GM21515 (cell line): Measurements from ENCODE around the gene SH3BGRL3.

Experiments used
- ATAC-seq: cut with Tn5 transposase; IDR thresholded peaks from one replicate; pipeline ENCODE4 v1.9.1; 2021; ENCODE audit not compliant: unreplicated experiment

The SH3BGRL3 gene

GRCh38 chr1:26277261-26277661, 2.6 kb upstream of the SH3BGRL3 start:
- no peak for ATAC-seq

GRCh38 chr1:26277719-26278118, 2.2 kb upstream of the SH3BGRL3 start:
- no peak for ATAC-seq

GRCh38 chr1:26278303-26278702, 1.6 kb upstream of the SH3BGRL3 start:
- ATAC-seq = no peak

DNA sequence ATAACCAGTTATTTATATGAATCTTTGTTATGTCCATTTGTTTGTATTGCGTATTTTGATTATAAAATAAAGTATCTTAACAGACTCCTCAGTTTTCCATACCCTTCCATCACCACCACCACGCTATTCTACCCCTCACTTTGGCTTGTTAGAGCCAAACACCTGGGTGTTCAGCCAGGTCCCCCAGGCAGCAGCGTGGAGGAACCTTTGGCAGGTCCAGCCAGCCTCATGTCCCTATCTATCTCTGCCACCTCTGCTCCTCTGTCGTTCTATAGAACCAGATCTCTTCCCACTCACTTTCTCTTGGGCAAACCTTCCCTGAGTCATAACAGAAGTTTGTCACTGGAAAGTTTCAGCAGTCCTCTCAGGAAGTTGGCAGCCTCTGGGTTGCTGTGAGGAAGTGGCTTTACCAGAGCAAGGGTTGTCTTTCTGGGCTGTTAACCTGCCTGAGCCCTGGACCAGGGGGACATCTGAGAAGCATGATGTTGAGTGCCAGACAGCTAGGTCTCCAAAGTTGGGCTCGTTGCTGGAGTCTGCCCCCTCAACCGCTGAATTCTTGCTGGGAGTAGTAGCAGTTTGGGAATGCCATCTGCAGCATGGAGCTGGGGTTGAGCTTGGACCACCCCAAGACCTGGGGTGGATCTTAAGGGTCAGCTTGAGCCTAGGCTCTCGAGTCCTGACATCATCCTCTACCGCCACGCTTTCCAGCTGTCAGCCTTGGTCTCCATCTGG, 996 bp upstream of the SH3BGRL3 start:
- no peak for ATAC-seq

DNA sequence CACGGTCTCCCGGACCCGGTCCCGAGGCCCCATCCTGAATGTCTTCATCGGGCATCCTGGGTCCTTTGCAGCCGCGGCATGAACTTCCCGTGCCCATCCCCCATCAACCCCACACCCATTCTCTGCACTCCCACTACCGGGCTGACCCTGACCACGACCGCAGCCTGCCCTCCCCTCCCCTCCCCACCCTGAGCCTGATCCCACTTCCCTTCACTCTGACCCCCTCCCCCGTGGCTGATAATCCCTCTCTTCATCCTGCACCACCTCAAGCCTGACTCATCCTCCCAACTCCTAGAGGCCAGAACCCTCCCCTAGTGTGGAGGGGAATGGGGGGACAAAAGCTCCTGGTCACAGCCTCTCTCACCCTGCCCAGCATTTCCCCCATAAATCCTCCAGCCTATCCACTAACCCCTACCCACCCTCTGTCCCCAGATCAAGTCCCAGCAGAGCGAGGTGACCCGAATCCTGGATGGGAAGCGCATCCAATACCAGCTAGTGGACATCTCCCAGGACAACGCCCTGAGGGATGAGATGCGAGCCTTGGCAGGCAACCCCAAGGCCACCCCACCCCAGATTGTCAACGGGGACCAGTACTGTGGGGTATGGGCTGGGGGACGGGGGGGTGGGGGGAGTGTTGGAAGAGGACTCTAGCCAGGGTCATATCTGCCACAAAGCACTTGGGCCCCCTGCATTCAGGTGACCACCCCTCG, 602 bp downstream of the SH3BGRL3 start:
- ATAC-seq = peak; percentile 2

DNA sequence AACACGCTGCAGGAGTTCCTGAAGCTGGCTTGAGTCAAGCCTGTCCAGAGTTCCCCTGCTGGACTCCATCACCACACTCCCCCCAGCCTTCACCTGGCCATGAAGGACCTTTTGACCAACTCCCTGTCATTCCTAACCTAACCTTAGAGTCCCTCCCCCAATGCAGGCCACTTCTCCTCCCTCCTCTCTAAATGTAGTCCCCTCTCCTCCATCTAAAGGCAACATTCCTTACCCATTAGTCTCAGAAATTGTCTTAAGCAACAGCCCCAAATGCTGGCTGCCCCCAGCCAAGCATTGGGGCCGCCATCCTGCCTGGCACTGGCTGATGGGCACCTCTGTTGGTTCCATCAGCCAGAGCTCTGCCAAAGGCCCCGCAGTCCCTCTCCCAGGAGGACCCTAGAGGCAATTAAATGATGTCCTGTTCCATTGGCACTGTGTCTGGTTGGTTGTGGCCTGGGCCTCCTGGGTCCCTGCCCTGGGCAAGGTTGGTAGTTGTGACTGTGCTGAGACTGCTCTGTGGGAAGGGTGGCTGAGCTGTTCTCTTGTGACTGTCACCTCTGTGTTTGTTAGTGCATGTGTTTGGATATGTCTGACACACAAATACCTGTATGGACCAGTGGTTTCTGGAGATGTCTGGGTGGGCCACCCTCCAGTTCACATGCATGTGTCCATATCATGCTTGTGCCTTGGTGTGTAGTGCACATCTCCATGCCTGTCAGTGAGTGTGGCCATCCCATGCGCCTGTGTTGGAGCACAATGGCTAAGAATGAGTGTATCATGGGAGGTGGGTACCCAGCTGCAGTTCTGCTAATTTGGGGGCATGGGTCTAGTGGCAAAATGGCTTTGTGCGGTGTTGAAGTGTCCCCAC, 1.4 kb downstream of the SH3BGRL3 start:
- ATAC-seq = no peak

GRCh38 chr1:26281971-26282370, 2.1 kb downstream of the SH3BGRL3 start:
- ATAC-seq = no peak

DNA sequence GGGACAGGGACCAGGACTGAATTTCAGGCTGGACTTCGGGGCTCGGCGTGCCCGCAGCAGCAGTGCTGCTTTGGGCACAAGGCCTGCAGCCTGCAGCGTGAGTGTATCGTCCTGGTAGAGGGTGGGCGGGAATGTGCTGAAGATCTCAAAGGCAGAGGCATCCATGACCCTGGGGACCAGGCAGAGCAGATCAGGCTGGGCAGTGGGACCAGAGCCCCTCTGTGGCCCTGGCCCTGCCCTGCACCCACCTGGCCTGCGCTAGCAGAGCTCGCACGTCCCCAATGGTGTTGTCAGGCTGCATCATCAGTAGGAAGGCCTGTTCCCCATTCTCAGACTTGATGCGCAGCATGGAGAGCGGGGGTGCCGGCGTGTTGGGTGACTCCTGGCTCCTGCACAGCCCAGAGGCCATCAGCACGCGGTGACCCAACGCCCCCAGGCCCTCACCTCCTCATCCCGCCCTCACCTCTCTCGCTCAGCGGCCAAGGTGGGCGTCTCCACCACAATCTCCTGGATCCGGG, 2.6 kb downstream of the SH3BGRL3 start:
- no peak for ATAC-seq

- no peak for ATAC-seq
Measured at GRCh38 chr1:26283279-26283853, 3.5 kb downstream of the SH3BGRL3 start.

- ATAC-seq = no peak
Measured at GRCh38 chr1:26283871-26284596, 4.1 kb downstream of the SH3BGRL3 start.

DNA sequence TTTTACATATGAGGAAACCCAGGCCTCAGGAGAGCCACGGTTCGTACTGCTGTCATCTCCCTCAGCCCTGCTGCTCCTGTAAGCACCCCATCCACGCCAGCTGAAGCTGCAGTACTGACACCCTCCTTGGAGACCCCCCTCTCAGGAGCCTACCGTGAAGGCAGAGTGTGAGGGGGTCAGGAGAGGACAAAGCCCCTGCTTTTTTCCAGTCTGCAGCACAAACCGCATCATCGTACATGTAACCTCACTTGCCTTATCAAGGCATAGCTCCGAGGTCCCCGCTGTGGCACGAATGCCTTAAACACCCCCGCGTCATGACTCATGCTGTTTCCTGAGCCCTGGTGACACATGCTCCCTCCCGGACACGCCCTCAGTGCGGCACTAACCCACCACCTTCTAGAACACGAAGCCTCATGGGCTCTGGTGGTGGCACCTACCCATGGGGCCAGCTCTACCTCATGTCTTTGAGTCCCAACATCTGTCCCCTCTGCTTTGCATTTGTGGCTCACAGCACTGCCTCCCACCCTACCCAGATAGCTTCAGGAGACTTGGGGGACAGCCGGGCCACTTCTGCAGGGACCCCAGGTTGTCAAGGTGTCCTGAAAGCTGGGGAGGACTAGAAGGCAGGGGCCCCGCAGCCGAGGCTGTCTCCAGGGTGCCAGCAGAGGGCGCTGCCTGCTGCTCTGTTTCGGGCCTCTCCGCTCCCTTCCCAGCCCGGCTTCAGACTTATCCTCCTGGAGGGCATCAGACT, 4.9 kb downstream of the SH3BGRL3 start:
- no peak for ATAC-seq

DNA sequence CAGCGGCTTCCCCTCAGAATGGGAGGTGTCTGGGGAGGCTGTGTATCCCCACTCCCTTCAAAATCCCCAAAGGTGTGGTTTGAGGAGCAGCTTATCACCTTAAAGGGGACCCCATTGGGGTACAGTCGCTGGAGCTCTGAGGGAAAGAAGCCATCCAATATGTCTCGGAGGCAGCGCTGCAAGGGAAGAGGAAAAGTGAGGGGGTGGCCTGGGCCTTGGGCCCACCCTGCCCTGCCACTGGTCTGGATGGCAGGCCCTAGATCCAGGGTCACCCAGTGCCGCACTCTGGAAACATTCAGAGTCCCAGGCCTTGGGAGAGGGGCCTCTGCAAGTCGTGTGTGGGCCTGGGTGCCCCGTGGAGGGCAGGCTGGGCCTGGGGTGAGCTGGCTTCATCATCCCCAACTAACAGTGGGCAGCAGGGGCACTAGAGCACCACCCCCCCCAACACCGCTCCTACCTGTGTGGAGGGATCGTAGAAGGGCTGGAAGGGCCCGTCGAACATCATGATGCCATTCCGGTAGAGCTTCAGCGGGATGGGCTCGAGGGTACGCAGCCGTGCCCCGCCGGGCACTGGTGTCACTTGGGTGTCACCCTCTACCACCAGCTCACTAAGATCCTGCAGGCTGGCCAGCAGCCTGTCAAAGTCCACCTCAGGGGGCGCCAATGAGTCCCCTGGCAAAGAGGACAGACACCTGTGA, 5.6 kb downstream of the SH3BGRL3 start:
- ATAC-seq = no peak

GRCh38 chr1:26286064-26286416, 6.2 kb downstream of the SH3BGRL3 start:
- ATAC-seq = no peak

DNA sequence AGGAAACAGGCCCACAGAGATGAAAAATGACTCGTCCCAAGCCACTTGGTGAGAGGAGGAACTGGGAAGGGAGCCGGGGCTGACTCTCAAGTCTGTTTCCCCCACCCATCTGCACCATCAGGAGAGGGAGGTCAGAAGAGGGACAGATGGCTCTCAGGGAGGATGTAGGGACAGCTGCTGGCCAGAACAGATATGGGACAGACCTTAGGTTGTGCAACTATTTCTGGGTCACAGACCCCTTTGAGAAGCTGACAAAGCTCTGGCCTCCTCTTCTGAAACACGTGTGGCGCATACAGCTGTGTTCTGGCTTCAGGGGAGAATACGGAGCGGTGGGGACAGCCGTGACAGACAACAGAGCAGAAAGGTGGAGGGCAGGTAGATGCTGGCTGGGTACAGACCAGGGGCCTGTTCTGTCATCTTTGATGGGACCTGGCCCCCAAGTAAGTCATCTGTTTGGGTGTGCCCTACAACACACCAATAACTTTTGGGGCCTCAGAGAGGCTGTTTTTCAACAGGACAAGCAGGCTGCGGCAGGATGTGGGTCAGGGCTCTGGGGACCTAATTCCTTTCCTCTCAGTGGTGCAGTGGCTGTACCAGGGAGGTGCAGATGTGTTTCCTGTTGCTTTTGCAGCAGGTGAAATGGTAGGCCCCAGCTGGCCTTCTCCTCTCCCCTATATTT, 7.3 kb downstream of the SH3BGRL3 start:
- ATAC-seq = peak; percentile 40

DNA sequence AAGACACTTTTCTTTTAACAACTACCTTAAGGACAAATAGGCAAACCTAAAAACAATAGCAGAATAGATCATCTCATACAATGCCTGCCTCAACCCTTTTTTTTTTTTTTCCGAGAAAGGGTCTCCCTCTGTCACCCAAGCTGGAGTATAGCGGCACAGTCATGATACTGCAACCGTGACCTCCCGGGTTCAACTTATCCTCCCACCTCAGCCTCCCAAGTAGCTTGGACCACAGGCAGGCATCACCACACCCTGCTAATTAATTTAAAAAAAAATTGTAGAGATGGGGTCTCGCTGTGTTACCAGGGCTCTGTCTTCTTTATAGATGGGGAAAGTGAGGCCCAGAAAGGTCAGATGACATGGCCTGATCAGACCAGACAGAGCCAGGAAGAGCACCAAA, 7.9 kb downstream of the SH3BGRL3 start:
- ATAC-seq = no peak

GRCh38 chr1:26288311-26288941, 8.5 kb downstream of the SH3BGRL3 start:
- ATAC-seq = no peak

DNA sequence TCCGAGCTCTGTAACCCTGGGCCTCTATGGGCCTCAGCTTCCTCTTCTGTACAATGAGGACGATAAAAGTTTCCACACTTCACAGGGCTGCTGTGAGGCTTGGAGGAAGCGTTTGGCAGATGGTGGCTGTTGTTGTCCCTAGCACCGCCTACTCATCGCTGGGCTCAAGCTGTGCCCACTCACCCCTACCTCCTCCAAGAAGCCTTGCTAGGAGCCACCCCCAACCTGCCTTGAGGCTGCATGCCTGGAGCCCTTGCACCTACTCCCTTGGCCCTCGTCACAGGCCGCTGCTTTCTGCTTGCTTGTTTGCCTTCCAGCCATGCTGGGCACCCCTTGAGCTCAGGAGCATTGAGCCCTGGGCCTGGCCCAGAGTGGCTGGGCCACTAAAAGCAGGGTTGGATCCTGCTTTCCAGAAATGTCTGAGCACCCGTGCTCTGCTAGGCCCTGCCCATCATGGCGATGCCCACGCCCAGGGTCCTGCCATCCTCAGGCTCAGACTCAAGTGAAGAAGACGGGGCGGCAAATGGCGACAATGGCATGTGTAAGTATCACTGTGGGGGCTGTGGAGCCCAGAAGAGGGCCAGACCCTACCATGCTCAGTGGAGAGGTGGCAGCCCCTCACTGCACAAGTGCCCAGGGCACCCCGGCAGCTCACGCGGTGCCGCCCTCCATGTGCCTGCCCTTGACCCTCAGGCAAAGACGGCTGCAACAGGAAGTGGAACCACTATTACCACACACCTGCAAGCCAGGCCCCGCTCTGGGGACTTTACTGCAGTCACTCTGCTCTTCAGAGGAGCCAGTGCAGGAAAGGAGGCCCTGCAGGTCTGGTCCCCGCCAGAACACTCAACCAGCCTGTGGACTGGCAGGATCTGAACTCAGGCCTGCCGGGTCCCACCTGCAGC, 9.5 kb downstream of the SH3BGRL3 start:
- peak; percentile 32 for ATAC-seq
